HG03139 (cell line): Measurements from ENCODE around the gene GOLIM4.
A peak's percentile ranks its signal among the peaks of the same experiment; 100 is the strongest.
"Not testable (repeated sequence)": the region's sequence is repeated elsewhere in the genome, so short reads cannot be mapped to it uniquely, and the experiment has no call there.

Experiments used
- ATAC-seq: cut with Tn5 transposase; IDR thresholded peaks from one replicate; pipeline ENCODE4 v1.9.1; 2021; ENCODE audit not compliant: unreplicated experiment

GOLIM4 gene, protein sequence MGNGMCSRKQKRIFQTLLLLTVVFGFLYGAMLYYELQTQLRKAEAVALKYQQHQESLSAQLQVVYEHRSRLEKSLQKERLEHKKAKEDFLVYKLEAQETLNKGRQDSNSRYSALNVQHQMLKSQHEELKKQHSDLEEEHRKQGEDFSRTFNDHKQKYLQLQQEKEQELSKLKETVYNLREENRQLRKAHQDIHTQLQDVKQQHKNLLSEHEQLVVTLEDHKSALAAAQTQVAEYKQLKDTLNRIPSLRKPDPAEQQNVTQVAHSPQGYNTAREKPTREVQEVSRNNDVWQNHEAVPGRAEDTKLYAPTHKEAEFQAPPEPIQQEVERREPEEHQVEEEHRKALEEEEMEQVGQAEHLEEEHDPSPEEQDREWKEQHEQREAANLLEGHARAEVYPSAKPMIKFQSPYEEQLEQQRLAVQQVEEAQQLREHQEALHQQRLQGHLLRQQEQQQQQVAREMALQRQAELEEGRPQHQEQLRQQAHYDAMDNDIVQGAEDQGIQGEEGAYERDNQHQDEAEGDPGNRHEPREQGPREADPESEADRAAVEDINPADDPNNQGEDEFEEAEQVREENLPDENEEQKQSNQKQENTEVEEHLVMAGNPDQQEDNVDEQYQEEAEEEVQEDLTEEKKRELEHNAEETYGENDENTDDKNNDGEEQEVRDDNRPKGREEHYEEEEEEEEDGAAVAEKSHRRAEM

DNA sequence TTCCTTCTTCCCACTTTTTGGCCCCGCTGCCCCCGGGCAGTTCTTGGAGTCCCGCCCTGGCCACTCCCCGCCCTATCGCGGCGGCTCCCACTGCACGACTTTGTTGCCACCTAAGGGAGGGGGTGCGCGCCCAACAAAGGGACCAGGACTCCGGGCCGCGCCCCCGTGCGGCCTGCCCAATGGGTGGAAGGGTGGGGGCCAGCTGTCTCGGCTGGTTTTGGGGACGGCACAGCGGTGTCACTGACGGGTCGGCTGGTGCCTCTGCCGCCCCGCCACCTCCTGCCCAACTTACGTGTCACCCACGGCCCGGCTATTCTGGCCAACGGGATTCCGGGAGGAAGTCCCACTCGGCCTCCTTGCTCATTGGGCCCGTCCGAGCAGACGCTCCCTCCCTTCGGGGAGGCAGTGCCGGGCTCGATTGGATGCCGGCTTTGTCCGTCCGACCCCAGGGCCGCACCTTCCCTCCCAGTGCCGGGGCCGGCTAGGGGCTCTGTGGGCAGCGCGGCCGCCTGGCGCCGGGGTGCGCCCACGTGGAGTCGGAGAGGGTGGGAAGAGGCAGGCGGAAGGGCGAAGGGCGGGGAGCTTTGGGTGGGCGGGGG lies at the start of gene GOLIM4:
Gene GOLIM4 (minus strand): TSS at position 314 of the 599 bp plus-strand sequence. CDS start 639 bp downstream, outside the sequence.
- ATAC-seq, result peak; percentile 82

DNA sequence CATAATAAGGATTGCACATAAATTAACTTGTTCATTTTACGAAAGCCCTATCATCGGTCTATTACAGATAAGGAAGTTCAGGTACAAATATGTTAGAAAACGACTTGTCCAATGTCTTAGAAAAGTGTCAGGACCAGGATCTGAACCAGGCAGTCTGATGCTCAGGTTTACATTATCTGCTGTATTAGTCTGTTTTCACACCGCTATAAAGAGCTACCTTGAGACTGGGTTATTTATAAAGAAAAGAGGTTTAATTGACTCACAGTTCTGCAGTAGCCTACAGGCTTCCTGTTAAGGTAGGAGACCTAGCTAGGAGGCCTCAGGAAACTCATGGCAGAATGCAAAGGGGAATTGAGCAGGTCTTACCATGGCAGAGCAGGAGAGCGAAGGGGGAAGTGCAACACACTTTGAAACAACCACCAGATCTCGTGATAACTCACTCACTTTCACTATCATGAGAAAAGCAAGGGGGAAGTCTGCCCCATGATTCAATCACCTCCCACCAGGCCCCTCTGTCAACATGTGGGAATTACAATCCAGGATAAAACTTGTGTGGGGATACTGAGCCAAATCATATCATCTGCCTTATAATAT lies 45.8 kb upstream of the GOLIM4 start:
- no peak for ATAC-seq

DNA sequence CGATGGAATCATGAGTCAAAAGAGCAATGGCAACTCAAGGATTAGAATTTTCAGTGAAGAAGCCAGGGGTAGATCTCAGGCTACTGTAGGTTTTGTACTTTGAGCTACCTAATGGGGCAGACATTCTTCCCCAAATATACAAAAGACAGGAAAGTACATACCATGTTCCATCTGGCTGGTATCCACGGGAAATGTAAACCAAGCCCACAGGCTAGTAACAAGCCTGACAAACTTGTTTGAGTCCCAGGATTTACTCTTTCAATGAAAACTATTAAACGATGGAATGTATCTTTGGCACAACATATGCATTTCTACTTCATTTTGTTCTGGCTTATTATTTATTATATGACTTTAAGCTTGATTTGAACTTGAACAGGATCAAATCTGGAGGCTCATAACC lies 44.2 kb upstream of the GOLIM4 start:
- no peak for ATAC-seq

DNA sequence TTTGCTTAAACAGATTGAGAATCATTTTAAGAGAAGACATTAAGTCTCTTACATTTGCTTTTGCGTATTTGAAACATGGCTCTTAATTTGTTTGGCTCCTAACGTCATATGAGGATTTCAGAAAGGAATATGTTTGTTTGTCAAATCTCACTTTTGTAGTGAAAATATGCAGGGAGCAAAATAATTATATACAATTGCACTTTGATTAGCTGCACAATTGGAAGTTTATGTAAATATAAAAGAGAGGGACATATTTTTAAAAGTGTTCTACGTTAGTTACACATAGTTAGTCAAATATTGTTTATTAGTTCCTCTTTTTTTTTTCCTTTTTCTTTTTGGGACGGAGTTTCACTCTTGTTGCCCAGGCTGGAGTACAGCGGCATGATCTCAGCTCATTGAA lies 42.7 kb upstream of the GOLIM4 start:
- no peak for ATAC-seq

DNA sequence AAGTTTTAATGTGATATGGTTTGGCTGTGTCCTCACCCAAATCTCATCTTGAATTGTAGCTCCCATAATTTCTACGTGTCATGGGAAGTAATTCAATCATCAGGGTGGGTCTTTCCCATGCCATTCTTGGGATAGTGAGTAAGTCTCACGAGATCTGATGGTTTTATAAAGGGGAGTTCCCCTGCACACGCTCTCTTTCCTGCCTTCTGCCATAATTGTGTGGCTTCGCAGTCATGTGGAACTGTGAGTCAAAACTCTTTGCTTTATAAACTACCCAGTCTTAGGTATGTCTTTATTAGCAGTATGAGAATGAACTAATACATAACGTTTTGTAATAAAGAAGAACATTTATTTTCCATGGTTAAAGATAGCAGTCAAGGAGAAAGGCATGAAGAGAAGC lies 39.2 kb upstream of the GOLIM4 start:
- ATAC-seq, result peak; percentile 77

DNA sequence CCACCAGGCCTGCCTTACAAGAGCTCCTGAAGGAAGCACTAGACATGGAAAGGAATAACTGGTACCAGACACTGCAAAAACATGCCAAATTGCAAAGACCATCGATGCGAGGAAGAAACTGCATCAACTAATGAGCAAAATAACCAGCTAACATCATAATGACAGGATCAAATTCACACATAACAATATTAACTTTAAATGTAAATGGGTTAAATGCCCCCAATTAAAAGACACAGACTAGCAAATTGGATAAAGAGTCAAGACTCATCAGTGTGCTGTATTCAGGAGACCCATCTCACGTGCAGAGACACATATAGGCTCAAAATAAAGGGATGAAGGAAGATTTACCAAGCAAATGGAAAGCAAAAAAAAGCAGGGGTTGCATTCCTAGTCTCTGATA lies 34.5 kb upstream of the GOLIM4 start:
- ATAC-seq, result not testable (repeated sequence)

DNA sequence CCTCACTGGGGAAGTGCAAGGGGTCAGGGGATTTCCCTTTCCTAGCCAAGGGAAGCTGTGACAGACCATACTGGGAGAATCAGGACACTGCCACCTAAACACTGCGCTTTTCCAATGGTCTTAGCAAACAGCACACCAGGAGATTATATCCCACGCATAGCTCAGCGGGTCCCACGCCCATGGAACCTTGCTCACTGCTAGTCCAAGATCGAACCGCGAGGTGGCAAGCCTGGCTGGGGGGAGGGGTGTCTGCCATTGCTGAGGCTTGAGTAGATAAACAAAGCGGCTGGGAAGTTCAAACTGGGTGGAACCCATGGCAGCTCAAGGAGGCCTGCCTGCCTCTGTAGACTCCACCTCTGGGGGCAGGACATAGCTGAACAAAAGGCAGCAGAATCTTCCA lies 32.7 kb upstream of the GOLIM4 start:
- ATAC-seq, result not testable (repeated sequence)

DNA sequence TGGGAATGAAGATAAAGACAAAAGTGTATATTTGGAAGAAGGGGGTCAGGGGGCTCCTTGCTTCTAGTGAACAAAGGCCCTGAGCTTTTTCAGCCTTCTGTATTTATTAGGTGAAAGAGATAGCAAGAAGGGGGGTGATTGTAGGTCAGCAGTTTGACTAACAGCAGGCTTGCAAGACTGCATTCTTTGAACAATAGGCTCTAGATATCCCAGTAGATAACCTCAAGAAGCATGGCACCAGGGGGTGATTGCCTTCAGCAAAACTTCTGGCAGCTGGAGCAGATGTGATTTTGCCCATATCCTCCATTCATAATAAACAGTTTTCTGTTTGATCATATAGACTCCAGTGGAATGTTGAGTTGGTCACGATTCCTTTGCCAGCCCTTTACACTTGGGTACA lies 31.7 kb upstream of the GOLIM4 start:
- no peak for ATAC-seq

DNA sequence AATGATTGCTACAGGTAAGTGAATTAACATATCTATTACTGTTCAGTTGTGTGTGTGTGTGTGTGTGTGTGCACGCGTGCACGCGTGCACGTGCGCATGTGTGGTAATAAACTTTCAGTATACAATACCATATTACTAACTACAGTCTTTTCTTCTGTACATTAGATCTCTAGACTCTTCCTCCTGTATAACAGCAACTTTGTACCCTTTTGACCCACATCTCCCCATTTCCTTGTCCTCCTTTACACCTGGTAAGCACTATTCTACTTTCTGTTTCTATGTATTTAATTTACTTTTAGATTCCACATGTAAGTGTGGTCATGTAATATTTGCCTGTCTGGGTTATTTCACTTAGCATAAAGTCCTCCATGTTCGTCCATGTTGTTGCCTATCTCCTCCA lies 29.1 kb upstream of the GOLIM4 start:
- ATAC-seq, result no peak

DNA sequence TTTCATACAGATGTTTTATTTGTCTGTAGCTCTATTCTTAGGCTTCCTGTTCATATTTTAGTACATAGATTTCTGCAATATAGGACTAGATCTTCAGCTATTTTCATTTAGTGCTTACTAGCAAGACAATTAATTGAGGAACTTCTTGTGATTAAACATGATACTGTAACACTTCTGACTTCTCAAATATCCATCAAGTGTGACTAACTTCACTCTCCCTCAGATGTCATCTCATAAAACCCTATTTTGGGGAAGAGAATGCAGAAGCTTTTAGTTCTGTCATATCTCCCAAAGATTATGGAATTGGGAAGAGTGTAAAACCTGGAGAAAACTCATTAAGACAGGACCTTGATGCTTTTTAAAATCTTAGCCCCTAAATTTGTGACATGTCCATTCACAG lies 28.6 kb upstream of the GOLIM4 start:
- no peak for ATAC-seq

DNA sequence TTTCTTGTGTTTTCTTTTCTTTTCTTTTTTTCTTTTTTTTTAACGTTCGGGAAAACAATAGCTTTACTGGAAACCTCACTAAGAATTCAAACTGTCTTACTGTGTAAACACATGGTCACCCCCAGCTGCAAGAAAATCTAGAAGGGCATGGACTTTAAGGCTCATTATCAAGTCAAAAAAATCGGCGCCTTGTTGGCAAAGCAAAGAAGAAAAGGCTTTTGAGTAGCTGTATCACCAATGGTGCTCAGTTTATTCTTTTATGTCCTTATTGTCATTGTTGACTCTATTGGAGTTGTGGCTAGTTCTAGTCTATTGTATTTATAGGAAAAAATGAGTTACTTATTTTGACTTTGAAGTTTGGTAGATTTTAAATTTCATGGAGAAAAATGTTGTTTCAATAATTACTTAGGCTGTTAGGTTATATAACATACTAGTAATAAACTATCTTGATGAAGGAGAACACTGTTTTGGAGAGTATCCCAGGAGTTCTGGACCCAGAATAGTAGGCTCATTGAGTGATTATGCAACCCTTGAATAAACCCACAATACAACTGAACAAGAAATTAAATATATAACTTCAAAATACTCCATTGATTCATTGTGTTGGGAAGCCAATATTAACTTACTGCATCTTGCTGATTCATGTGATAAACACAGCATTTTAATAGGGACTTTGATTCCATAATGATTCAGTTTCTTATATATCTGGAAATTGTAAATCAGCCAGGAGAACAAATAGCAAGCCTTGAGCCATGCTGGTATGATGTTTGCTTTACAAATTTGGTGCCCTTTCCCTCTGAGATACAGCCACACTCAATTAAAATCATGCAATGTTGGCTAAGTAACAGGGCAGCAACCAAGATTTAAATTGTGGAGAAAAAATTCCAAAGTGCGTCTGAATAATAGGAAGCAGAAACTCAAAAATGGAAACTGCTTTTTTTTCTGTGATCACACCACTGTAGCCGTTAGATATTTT lies 27.8 kb upstream of the GOLIM4 start:
- no peak for ATAC-seq

DNA sequence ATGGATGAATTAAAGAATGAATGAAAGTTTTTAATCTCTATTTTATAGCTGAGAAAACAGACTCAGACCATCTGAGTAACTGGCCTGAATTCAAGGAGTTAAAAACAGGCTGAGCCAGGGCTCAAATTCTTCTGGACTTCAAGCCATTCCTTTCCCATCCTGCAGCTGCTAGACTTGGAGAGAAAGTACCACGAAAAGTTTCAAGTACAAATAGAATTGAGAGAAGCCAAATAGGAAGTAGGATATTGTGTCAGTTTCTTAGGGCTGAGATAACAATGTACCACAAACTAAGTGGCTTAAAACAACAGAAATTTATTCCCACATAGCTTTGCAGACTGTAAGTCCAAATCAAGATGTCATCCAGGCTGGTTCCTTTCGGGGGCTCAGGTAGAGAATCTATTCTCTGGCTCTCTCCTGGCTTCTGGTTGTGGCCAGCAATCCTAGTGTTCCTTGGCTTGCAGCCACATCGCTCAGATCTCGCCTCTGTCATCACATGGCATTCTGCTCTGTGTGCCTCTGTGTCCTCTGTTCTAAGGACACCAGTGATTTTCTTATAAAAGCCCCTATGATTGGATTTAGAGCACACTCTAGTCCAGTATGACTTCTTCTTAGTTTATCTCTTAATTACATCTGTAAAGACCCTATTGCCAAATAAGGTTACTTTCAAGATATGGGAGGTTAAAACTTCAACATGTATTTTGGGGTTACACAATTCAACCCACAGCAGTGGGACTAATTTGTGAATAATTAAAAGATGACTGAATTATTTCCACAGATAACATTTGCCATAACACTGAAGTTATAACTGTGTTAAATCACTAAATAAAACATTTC lies 25.7 kb upstream of the GOLIM4 start:
- ATAC-seq, result no peak

DNA sequence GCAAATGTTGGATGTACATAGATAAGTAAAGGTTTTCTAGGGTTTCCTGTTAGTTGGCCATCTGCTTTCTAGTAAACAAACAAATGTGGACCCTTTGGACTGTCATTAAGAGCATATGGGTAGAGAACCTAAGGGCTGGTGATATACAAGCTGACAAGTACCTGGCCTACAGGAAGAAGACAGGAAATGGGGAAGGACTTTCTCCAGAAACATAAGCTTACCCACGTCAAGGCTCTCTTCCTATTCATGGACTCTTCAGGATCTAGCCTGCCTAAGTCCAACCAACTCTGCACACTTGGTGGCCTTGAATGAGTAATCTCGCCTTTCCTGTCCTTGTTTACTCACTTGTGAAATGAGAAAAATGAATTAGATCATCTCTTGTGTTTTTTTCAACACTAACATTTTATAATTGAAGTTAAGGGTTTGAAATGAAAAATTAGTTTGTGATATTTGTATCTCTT lies 22.2 kb upstream of the GOLIM4 start:
- ATAC-seq, result no peak

DNA sequence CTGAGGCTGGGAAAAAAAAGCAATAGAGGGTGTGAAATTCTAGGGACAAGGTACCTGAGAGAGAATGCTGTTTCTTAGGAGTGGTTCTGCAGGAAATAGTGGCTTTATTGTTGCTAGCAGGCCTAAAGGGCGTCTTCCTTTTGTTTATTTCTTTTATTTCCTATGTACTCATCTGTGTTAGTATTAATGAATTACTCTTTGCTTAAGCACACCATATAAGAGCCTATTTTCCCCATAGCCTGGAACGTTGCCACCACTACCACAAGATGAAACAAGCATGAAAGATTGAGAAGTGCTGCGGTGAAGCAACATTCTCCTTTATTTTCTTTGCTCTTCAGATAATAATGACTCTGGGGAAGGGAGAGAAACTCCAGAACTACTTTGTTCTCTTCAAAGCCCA lies 21.3 kb upstream of the GOLIM4 start:
- no peak for ATAC-seq

DNA sequence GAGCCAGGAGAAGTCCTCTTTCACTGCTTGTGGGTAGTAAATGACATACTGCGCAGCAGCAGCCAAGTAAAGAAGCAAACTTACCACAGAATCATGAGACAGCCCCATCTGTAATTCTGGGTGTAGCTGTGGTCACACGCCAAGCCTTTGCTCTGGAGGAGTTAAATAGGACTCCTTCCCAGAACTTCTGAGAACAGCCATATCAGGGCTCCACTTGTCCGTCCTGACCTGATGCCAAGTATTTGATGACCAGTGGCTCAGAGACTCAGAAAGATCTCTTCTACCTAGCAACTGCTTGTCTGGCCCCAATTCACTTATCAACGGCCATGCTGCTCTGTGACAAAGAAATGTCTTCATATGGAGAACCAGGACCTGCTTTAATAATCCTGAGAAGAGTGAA lies 20.6 kb upstream of the GOLIM4 start:
- ATAC-seq, result no peak

DNA sequence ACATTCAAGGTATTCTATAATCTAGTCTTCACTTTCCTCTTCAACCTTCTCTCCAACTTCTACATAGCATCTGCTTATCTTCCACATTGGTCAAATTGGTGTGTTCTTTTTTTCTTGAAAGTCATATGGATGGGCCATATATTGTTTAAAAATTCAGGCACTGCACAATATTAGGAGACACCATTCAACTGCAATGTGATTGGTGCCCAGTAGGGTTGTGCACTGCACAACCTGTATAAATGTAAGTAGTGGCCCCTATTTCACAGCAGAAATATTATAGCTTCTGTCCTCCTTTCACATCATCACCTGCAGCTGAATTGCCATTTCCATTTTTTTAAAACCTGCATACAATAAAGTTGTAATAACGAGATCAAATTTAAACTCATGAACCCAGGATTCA lies 18.1 kb upstream of the GOLIM4 start:
- ATAC-seq, result no peak

DNA sequence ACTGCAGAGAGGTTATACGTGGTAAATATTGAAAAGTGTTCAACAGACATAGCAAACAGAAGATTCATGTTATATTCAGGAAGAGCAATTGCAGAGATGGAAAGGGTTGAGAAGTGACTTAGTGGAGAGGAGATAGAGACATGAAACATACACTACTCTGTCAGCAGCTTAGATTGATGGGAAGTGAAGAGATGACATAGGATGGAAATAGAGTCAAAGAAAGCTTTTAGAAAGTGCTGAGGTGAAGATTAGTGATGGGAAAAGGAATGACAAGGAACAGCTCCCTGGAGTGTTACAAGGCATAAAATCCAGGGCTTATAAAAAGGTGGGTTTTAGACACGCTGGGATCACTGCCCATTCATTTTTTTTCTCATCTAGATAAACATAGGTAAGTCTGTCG lies 17.2 kb upstream of the GOLIM4 start:
- no peak for ATAC-seq

DNA sequence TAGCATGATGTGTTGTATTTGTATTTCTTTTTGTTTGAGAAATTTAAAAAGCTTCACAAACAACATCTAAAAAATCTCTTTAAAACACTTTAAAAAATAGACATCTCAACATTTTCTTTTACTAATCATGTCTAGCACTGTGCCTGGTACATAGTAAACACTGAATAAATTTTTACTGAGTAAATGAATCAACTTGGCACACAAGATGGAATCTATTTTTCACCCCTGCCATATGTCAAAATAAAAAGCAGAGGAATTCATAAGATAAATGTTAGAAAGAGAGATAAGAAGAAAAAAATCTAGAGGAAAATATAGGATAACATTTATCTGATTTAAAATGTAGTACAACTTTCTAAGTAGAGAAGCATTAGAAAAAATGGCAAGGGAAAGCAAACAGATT lies 8.6 kb upstream of the GOLIM4 start:
- ATAC-seq, result no peak

DNA sequence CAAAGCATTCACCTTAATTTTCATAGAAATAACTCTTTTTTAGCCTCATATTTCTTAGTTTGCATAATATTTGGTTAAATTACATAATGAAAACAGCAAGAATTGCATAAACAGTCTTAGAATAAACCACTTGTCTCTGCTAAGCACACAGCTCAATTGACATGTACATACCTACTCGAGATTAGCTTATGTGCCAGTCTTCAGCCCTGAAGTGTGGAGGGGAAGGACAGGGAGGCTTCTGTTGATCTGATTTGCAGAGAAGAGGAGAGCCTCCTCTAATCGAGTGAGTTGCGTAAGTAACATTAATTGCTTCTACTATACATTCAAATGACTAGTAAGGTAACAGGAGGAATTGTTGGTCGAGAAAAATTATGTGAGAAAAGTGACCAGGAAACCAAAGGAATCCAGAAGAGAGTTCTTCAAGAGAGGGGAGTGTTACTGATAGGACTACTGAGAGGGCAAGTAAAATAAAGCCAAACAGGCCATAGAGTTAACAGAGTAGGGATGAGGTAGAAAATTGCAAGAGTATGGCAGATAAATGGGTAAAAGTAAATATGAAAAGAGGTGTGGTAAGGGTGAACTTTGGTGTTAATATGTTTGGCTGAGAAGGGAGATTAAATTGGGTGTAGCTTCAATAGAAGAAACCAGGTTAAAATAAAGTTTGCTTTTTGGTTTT lies 7.1 kb upstream of the GOLIM4 start:
- no peak for ATAC-seq
